Endothelial cell of umbilical vein (primary cell): ENCODE data around the gene C9orf78. TPM values are rescaled to one million over a fixed set of nuclear protein-coding genes. Genes with fewer than 3 reads are reported as not detected.

ENCODE experiments used
- BruUV-seq: library from RNA; stranded (reverse); fragments of 400-500 nt; replicated peaks from 2 replicates; lab custom pipeline; 2021; lab: Mats Ljungman, UMichigan
- CTCF ChIA-PET: fragments of 300-600, 350-600 bp; sonication (Branson Sonifier 250); formaldehyde crosslinking; loops from one replicate; lab custom pipeline; 2021; ENCODE audit warnings: antibody characterized with exemption, inconsistent platforms; lab: Charles Lee
- POLR2A ChIA-PET: fragments of 300-600, 350-600 bp; sonication (Branson Sonifier 250); formaldehyde crosslinking; loops from one replicate; lab custom pipeline; 2021; ENCODE audit warnings: antibody characterized with exemption, inconsistent platforms; lab: Charles Lee
- DNase-seq: peaks from one replicate; pipeline ENCODE4 v3.0.0-alpha.2; 2011; ENCODE audit warnings: low read depth, low spot score
- FAIRE-seq: peaks from 2 replicates; lab custom pipeline; 2011; peaks lifted over from hg19 to GRCh38; lab: Jason Lieb, UNC
- H2AFZ ChIP-seq: 2 replicates; pipeline ENCODE4 v1.6.0; 2012; ENCODE audit warnings: low read depth, low read length, control low read depth, inconsistent platforms
- H3K27ac ChIP-seq: 2 replicates; pipeline ENCODE4 v1.5.1; 2011; ENCODE audit warnings: low read depth, mild to moderate bottlenecking, control low read depth, low read length, moderate library complexity; ENCODE audit not compliant: insufficient read depth
- H3K27me3 ChIP-seq, 2 experiments: 2 replicates each; pipeline versions ENCODE4 v1.6.0 to v1.6.1; 2011; ENCODE audit warnings: low read length in 2 of 2, mixed read lengths in 1 of 2; ENCODE audit not compliant: control insufficient read depth in 2 of 2, insufficient read depth in 2 of 2
- H3K36me3 ChIP-seq, 2 experiments: 2 replicates in 1 of 2; 3 replicates in 1 of 2; pipeline ENCODE4 v1.5.1; 2011; ENCODE audit warnings: low read length in 2 of 2, mild to moderate bottlenecking in 1 of 2, moderate library complexity in 1 of 2; ENCODE audit not compliant: control insufficient read depth in 2 of 2, insufficient read depth in 2 of 2; ENCODE audit errors: extremely low read depth in 1 of 2
- H3K4me1 ChIP-seq: 3 replicates; pipeline ENCODE4 v1.5.1; 2011; ENCODE audit warnings: mild to moderate bottlenecking, low read length; ENCODE audit not compliant: control insufficient read depth, insufficient read depth; ENCODE audit errors: extremely low read depth
- H3K4me2 ChIP-seq: 2 replicates; pipeline ENCODE4 v1.6.1; 2011; ENCODE audit warnings: low read length, control low read depth, mixed read lengths; ENCODE audit not compliant: insufficient read depth
- H3K4me3 ChIP-seq, 3 experiments: fragments of 200-600 bp in 1 of 3; sonication (generic), shearing (Covaris generic) in 1 of 3; replicated peaks in 1 of 3; 2 replicates each; pipeline ENCODE4 v1.5.1; 2011 to 2016; ENCODE audit warnings: control low read depth in 3 of 3, low read length in 3 of 3, mild to moderate bottlenecking in 2 of 3, inconsistent platforms in 1 of 3, low read depth in 1 of 3, moderate library complexity in 1 of 3; ENCODE audit not compliant: insufficient read depth in 1 of 3
- H3K79me2 ChIP-seq: 2 replicates; pipeline ENCODE4 v1.6.0; 2012; ENCODE audit warnings: low read length, inconsistent platforms; ENCODE audit not compliant: control insufficient read depth, insufficient read depth
- H3K9ac ChIP-seq: replicated peaks from 2 replicates; pipeline ENCODE3; 2011; ENCODE audit warnings: low read length, control low read depth; ENCODE audit not compliant: insufficient read depth; ENCODE audit errors: extremely low read depth
- H3K9me1 ChIP-seq: replicated peaks from 3 replicates; pipeline ENCODE4 v1.6.0; 2011; ENCODE audit warnings: mild to moderate bottlenecking, low read length; ENCODE audit not compliant: control insufficient read depth, insufficient read depth; ENCODE audit errors: extremely low read depth
- H3K9me3 ChIP-seq: replicated peaks from 2 replicates; pipeline ENCODE4 v1.5.1; 2012; ENCODE audit warnings: low read length, inconsistent platforms; ENCODE audit not compliant: control insufficient read depth, insufficient read depth
- H4K20me1 ChIP-seq: replicated peaks from 2 replicates; pipeline ENCODE3; 2011; ENCODE audit warnings: mild to moderate bottlenecking, low read length; ENCODE audit not compliant: control insufficient read depth, insufficient read depth; ENCODE audit errors: extremely low read depth
- EZH2 ChIP-seq: IDR thresholded peaks from 2 replicates; pipeline ENCODE4 v1.6.1; 2012; ENCODE audit warnings: borderline replicate concordance, low read depth, mild to moderate bottlenecking, moderate library complexity, low read length, inconsistent platforms; ENCODE audit not compliant: severe bottlenecking
- FOS ChIP-seq: IDR thresholded peaks from 2 replicates; pipeline ENCODE4 v1.6.1; 2011; ENCODE audit warnings: mild to moderate bottlenecking, low read length, moderate library complexity, borderline replicate concordance; ENCODE audit not compliant: insufficient read depth
- POLR2A ChIP-seq: IDR thresholded peaks from 2 replicates; pipeline ENCODE4 v1.6.1; 2012; ENCODE audit warnings: low read depth, mild to moderate bottlenecking, control low read depth, low read length
- dilution Hi-C: fragments of 300-500 bp; cut with MboI; formaldehyde crosslinking; loops from one replicate; pipeline ENCODE4 v1.15.0; 2019; ENCODE audit warnings: low sequenced_read_pairs; ENCODE audit not compliant: extremely low pct_ligation_motif_present
- intact Hi-C: fragments of 100-400 bp; cut with micrococcal nuclease; formaldehyde crosslinking; loops from one replicate; pipeline ENCODE4 v1.10.0; 2022
- polyA plus RNA-seq, 4 experiments: library from polyadenylated mRNA; depleted of rRNA in 3 of 4; stranded (reverse) in 3 of 4; unstranded in 1 of 4; fragments of >200 nt; gene quantifications; 2 replicates each; pipeline versions ENCODE4 v1.2.1 to v1.2.3, GENCODE V29; 2011 to 2012; ENCODE audit warnings: missing spikeins in 1 of 4
- total RNA-seq: library from RNA; stranded (reverse); gene quantifications from 2 replicates; pipeline ENCODE4 v1.2.3, GENCODE V29; 2021
- TF ChIP-seq, protein P1 (sequence below), 2 donors: IDR thresholded peaks; 1 replicate in 1 of 2; 2 replicates in 1 of 2; pipeline ENCODE4 v1.5.1; 2011; ENCODE audit warnings: low read length in 2 of 2, mild to moderate bottlenecking in 2 of 2, moderate library complexity in 2 of 2, control low read depth in 1 of 2, inconsistent platforms in 1 of 2, low read depth in 1 of 2; ENCODE audit not compliant: insufficient read depth in 1 of 2; ENCODE audit errors: extremely low read depth in 1 of 2

Gene C9orf78
- total and polyA plus RNA-seq, 2 donors (not counting 3 experiments of a cell fraction or from before 2014, with no cell fraction given): 17.9 to 34.6 TPM

- ChIA-PET POLR2A (interaction anchor here (0.7 kb wide), 1 partner anchor 455 kb away, joined by 4 read pairs; no protein-coding TSS in a partner anchor), CTCF (interaction anchor here (0.7 kb wide), 1 partner anchor 9 kb away, joined by 4 read pairs; no protein-coding TSS in a partner anchor)
- H3K36me3 ChIP-seq: peaks cover 3 to 26% of the 10 kb centered on the region in 2 experiments
These were observed 25.8 kb upstream of the C9orf78 start for GRCh38 chr9:129860653-129861446.

More at GRCh38 chr9:129860653-129861446, 25.8 kb upstream of the C9orf78 start:
- Histone ChIP-seq H3K4me2 (no peak overlapping the region), H3K27me3 (no peaks in the 10 kb centered on the region), H3K9me3 (no peaks in the 10 kb centered on the region), H3K9ac (no peak overlapping the region), H3K4me1 (no peaks in the 10 kb centered on the region), H4K20me1 (no peaks in the 10 kb centered on the region), H3K27ac (no peak overlapping the region), H3K9me1 (no peaks in the 10 kb centered on the region), H2AFZ (no peak overlapping the region), H3K4me3 (no peak overlapping the region), H3K79me2 (no peaks in the 10 kb centered on the region)
- intact Hi-C loops: no loop called here
- no peak for DNase-seq
- BruUV-seq: no TSS peak
- FAIRE-seq: no peak
- no peak for TF ChIP-seq EZH2
- no peak for TF ChIP-seq FOS
- TF ChIP-seq, protein P1, sequence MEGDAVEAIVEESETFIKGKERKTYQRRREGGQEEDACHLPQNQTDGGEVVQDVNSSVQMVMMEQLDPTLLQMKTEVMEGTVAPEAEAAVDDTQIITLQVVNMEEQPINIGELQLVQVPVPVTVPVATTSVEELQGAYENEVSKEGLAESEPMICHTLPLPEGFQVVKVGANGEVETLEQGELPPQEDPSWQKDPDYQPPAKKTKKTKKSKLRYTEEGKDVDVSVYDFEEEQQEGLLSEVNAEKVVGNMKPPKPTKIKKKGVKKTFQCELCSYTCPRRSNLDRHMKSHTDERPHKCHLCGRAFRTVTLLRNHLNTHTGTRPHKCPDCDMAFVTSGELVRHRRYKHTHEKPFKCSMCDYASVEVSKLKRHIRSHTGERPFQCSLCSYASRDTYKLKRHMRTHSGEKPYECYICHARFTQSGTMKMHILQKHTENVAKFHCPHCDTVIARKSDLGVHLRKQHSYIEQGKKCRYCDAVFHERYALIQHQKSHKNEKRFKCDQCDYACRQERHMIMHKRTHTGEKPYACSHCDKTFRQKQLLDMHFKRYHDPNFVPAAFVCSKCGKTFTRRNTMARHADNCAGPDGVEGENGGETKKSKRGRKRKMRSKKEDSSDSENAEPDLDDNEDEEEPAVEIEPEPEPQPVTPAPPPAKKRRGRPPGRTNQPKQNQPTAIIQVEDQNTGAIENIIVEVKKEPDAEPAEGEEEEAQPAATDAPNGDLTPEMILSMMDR (IDR thresholded peaks at IDR 0.05; ENCODE audit: extremely low read depth in 1 of 2, insufficient read depth in 1 of 2, low read depth in 1 of 2, low read length in 2 of 2): no peak
- no peak for TF ChIP-seq POLR2A
- dilution Hi-C loops: no loop called here
